HUES48 (cell line): Measurements from ENCODE around the gene ANKS1B.
"Not testable (repeated sequence)": the region's sequence is repeated elsewhere in the genome, so short reads cannot be mapped to it uniquely, and the experiment has no call there.

Source experiments
- H3K27ac ChIP-seq: one replicate; pipeline ENCODE4 v1.7.0; 2013; ENCODE audit warnings: low read depth, low read length, inconsistent platforms
- H3K27me3 ChIP-seq: 2 replicates; pipeline ENCODE4 v1.6.1; 2013; ENCODE audit warnings: mild to moderate bottlenecking, low read length; ENCODE audit not compliant: control insufficient read depth, insufficient read depth
- H3K36me3 ChIP-seq: 2 replicates; pipeline ENCODE4 v1.6.1; 2013; ENCODE audit warnings: low read length; ENCODE audit not compliant: control insufficient read depth, insufficient read depth
- H3K4me1 ChIP-seq: 2 replicates; pipeline ENCODE4 v1.6.1; 2013; ENCODE audit warnings: mild to moderate bottlenecking, low read length; ENCODE audit not compliant: control insufficient read depth, insufficient read depth
- H3K4me3 ChIP-seq: 2 replicates; pipeline ENCODE4 v1.5.1; 2013; ENCODE audit warnings: mild to moderate bottlenecking, low read depth, low read length
- H3K9ac ChIP-seq: 2 replicates; pipeline ENCODE4 v1.6.1; 2013; ENCODE audit warnings: mild to moderate bottlenecking, low read depth, low read length, moderate library complexity
- H3K9me3 ChIP-seq: 2 replicates; pipeline ENCODE4 v1.6.1; 2013; ENCODE audit warnings: low read length; ENCODE audit not compliant: control insufficient read depth, insufficient read depth

The ANKS1B gene

GRCh38 chr12:99984271-99985128, at the start of gene ANKS1B:
Gene ANKS1B, minus strand, starts transcription at chr12:99984936. Its CDS starts 699 bp downstream, at chr12:99984237.
- H3K27ac ChIP-seq = no peak within 1 kb of the TSS
- H3K9ac ChIP-seq = peak within 1 kb of the TSS; percentile 74
- no peaks in the 10 kb centered on the region for H3K9me3 ChIP-seq
- H3K4me3 ChIP-seq = peak within 1 kb of the TSS; percentile 95
- peaks cover 29% of the 10 kb centered on the region for H3K27me3 ChIP-seq
- peaks cover 15% of the 10 kb centered on the region for H3K4me1 ChIP-seq
- H3K36me3 ChIP-seq = no peaks in the 10 kb centered on the region

GRCh38 chr12:100031836-100032235, 47.1 kb upstream of the ANKS1B start:
- H3K36me3 ChIP-seq = peaks cover 7% of the 10 kb centered on the region
- H3K27me3 ChIP-seq = no peaks in the 10 kb centered on the region
- H3K4me3 ChIP-seq = no peak overlapping the region
- no peak overlapping the region for H3K27ac ChIP-seq
- H3K9me3 ChIP-seq = no peaks in the 10 kb centered on the region
- no peaks in the 10 kb centered on the region for H3K4me1 ChIP-seq
- no peak overlapping the region for H3K9ac ChIP-seq

GRCh38 chr12:100027671-100028070, 42.9 kb upstream of the ANKS1B start:
- Histone ChIP-seq H3K9me3 (no peaks in the 10 kb centered on the region), H3K4me1 (no peaks in the 10 kb centered on the region), H3K27ac (no peak overlapping the region), H3K9ac (no peak overlapping the region), H3K36me3 (no peaks in the 10 kb centered on the region), H3K4me3 (no peak overlapping the region), H3K27me3 (no peaks in the 10 kb centered on the region)

- no peak overlapping the region for H3K27ac ChIP-seq
- H3K27me3 ChIP-seq = no peaks in the 10 kb centered on the region
- 0 out of 2 replicates have a peak, but pooled peaks cover 2% of the 10 kb centered on the region for H3K9me3 ChIP-seq
- no peak overlapping the region for H3K4me3 ChIP-seq
- H3K9ac ChIP-seq = no peak overlapping the region
- H3K36me3 ChIP-seq = no peaks in the 10 kb centered on the region
- no peaks in the 10 kb centered on the region for H3K4me1 ChIP-seq
Observed at GRCh38 chr12:100026241-100026640, 41.5 kb upstream of the ANKS1B start.

- H3K36me3 ChIP-seq = no peaks in the 10 kb centered on the region
- H3K9me3 ChIP-seq = 0 out of 2 replicates have a peak, but pooled peaks cover 2% of the 10 kb centered on the region
- H3K4me3 ChIP-seq = no peak overlapping the region
- H3K27me3 ChIP-seq = no peaks in the 10 kb centered on the region
- H3K4me1 ChIP-seq = no peaks in the 10 kb centered on the region
- no peak overlapping the region for H3K27ac ChIP-seq
- H3K9ac ChIP-seq = no peak overlapping the region
Observed at GRCh38 chr12:100024974-100025555, 40.3 kb upstream of the ANKS1B start.

- Histone ChIP-seq H3K9ac (no peak overlapping the region), H3K27ac (no peak overlapping the region), H3K27me3 (no peaks in the 10 kb centered on the region), H3K4me3 (no peak overlapping the region), H3K4me1 (no peaks in the 10 kb centered on the region), H3K9me3 (0 out of 2 replicates have a peak, but pooled peaks cover 2% of the 10 kb centered on the region), H3K36me3 (no peaks in the 10 kb centered on the region)
Observed at GRCh38 chr12:100020370-100020769, 35.6 kb upstream of the ANKS1B start.

- H3K9me3 ChIP-seq = 0 out of 2 replicates have a peak, but pooled peaks cover under 1% of the 10 kb centered on the region
- no peaks in the 10 kb centered on the region for H3K4me1 ChIP-seq
- no peaks in the 10 kb centered on the region for H3K36me3 ChIP-seq
- no peak overlapping the region for H3K4me3 ChIP-seq
- no peaks in the 10 kb centered on the region for H3K27me3 ChIP-seq
- no peak overlapping the region for H3K9ac ChIP-seq
- no peak overlapping the region for H3K27ac ChIP-seq
Observed at GRCh38 chr12:100017056-100017455, 32.3 kb upstream of the ANKS1B start.

- H3K27me3 ChIP-seq, H3K4me3 ChIP-seq, H3K9me3 ChIP-seq, H3K36me3 ChIP-seq, H3K4me1 ChIP-seq, H3K9ac ChIP-seq, H3K27ac ChIP-seq: not testable (repeated sequence)
Observed at GRCh38 chr12:100016304-100016703, 31.6 kb upstream of the ANKS1B start.

GRCh38 chr12:100005846-100006245, 21.1 kb upstream of the ANKS1B start:
- H3K4me3 ChIP-seq, H3K27me3 ChIP-seq, H3K4me1 ChIP-seq, H3K9ac ChIP-seq, H3K27ac ChIP-seq, H3K9me3 ChIP-seq, H3K36me3 ChIP-seq: not testable (repeated sequence)

- Histone ChIP-seq H3K9ac (no peak overlapping the region), H3K36me3 (no peaks in the 10 kb centered on the region), H3K9me3 (no peaks in the 10 kb centered on the region), H3K27ac (no peak overlapping the region), H3K4me1 (no peaks in the 10 kb centered on the region), H3K27me3 (no peaks in the 10 kb centered on the region), H3K4me3 (no peak overlapping the region)
Observed at GRCh38 chr12:99997806-99998205, 13.1 kb upstream of the ANKS1B start.

GRCh38 chr12:99996095-99996494, 11.4 kb upstream of the ANKS1B start:
- H3K4me1 ChIP-seq = no peaks in the 10 kb centered on the region
- H3K27ac ChIP-seq = no peak overlapping the region
- H3K36me3 ChIP-seq = no peaks in the 10 kb centered on the region
- no peak overlapping the region for H3K4me3 ChIP-seq
- H3K9ac ChIP-seq = no peak overlapping the region
- no peaks in the 10 kb centered on the region for H3K27me3 ChIP-seq
- no peaks in the 10 kb centered on the region for H3K9me3 ChIP-seq
